ENCODE measurements around the gene DHX30. TPM values are rescaled to one million over a fixed set of nuclear protein-coding genes. Genes with fewer than 3 reads are reported as not detected.

The DHX30 gene
- total and polyA plus RNA-seq, 2 of the 8 experiments (the other 6 are each of a cell fraction or from before 2014, with no cell fraction given) = 82.4 to 97.9 TPM

- no peak for TF ChIP-seq EZH2 (IDR thresholded peaks at IDR 0.05; ENCODE audit: low read depth, low read length, severe bottlenecking)
- 0 out of 2 replicates have a peak, but pooled peaks have one; percentile 23 for TF ChIP-seq NRF1 (IDR thresholded peaks at IDR 0.05; ENCODE audit: low read depth, low read length)
- TF ChIP-seq EGR1 (IDR thresholded peaks at IDR 0.05; ENCODE audit: borderline replicate concordance, low read depth, low read length) = peak; percentile 87; the same call in 1 of the 2 replicates
- no peak for TF ChIP-seq TAF7 (optimal IDR thresholded peaks at IDR 0.05; ENCODE audit: borderline replicate concordance, low read depth, low read length)
- peak; percentile 72 for TF ChIP-seq TAF1 (IDR thresholded peaks at IDR 0.05; ENCODE audit: low read depth, low read length)
- TF ChIP-seq PHF8 (conservative IDR thresholded peaks at IDR 0.05; ENCODE audit: low read depth, low read length) = peak; percentile 69; the same call in 1 of the 2 replicates
- no peak for TF ChIP-seq HDAC2 (IDR thresholded peaks at IDR 0.05; ENCODE audit: borderline replicate concordance in 1 of 2, low read depth in 2 of 2, low read length in 2 of 2)
- no peak for TF ChIP-seq CBX8 (IDR thresholded peaks at IDR 0.05; ENCODE audit: borderline replicate concordance, low read depth, low read length)
- no peak for TF ChIP-seq CHD1 (IDR thresholded peaks at IDR 0.05; ENCODE audit: low read depth, low read length)
- TF ChIP-seq E2F6 (IDR thresholded peaks at IDR 0.05) = peak; percentile 13; the same call in 1 of the 2 replicates
- no peak for TF ChIP-seq ATF2 (IDR thresholded peaks at IDR 0.05; ENCODE audit: low read length)
- TF ChIP-seq SRF (IDR thresholded peaks at IDR 0.05; ENCODE audit: low read depth, low read length) = no peak
- no peak for TF ChIP-seq NANOG (IDR thresholded peaks at IDR 0.05; ENCODE audit: insufficient read depth, low read depth, low read length, poor library complexity, severe bottlenecking)
- no peak for TF ChIP-seq FOSL1 (IDR thresholded peaks at IDR 0.05; ENCODE audit: insufficient read depth, low read depth, low read length)
- TF ChIP-seq CHD2 (IDR thresholded peaks at IDR 0.05; ENCODE audit: low read length) = 0 out of 2 replicates have a peak, but pooled peaks have one; percentile 14
- no peak for TF ChIP-seq MAX (IDR thresholded peaks at IDR 0.05)
- TF ChIP-seq RAD21 (IDR thresholded peaks at IDR 0.05 in 1 of 2, conservative IDR thresholded peaks at IDR 0.05 in 1 of 2; ENCODE audit: low read depth in 2 of 2, low read length in 2 of 2) = no peak
- TF ChIP-seq MAFK (IDR thresholded peaks at IDR 0.05; ENCODE audit: low read depth, low read length) = no peak
- no peak for TF ChIP-seq GTF2F1 (IDR thresholded peaks at IDR 0.05; ENCODE audit: borderline replicate concordance, low read depth, low read length)
- TF ChIP-seq SP1 (IDR thresholded peaks at IDR 0.05; ENCODE audit: low read depth, low read length) = no peak
Measured at GRCh38 chr3:47802734-47803479, at the start of gene DHX30 (continued).
